ENCODE data around the gene CFAP53. TPM values are rescaled to one million over a fixed set of nuclear protein-coding genes. Genes with fewer than 3 reads are reported as not detected.

The CFAP53 gene
- total RNA-seq, 2 experiments from 2014 or later = 0.86 TPM; not detected in 1

DNA sequence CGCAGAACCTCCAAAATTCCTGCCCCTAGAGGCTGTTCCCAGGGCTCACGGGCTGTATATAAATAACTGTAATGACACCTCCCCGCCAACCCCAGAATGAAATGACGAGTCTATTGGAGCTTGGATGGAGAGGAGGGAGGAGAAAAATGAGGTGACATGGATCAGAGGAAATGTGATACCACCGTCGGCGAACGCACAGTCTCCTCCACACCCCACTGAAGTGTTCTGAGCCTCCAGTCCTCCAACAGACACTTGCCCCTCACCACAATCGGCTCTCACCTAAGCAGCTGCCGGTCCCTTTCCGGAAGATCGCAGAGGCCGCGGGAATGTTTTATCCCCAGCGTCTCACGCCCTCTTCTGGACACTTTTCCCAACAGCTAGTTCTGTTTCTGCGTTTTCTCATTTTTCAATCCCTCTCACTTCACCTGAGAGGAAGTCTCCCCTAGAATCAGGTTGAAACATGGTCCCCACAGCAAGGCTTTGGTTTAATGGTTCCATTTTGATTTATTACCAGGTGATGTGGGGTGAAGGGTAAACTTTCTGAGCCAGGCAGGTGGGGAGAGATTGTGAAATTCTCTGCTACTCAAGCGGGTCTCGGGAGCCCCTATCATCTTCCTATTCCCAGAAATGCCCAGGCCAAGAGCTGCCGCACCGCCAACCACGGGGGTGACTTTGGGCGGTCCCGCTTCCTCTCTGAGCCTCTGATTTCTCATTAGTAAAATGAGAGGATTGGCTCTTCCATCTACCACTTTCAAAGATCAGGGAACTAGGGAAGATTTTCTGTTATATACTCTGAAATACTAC lies 62.3 kb downstream of the CFAP53 start:
- BruUV-seq (replicated peaks) = no TSS peak

GRCh38 chr18:50201476-50202018 lies 64.7 kb downstream of the CFAP53 start:
- no peak overlapping the region for H2AFZ ChIP-seq (ENCODE audit: low read length)
- H3K4me1 ChIP-seq (ENCODE audit: insufficient read depth, low read length, poor library complexity, severe bottlenecking) = no peaks in the 10 kb centered on the region
- H3K9me2 ChIP-seq (ENCODE audit: insufficient read depth, low read length) = no peaks in the 10 kb centered on the region
- TF ChIP-seq, protein P1, sequence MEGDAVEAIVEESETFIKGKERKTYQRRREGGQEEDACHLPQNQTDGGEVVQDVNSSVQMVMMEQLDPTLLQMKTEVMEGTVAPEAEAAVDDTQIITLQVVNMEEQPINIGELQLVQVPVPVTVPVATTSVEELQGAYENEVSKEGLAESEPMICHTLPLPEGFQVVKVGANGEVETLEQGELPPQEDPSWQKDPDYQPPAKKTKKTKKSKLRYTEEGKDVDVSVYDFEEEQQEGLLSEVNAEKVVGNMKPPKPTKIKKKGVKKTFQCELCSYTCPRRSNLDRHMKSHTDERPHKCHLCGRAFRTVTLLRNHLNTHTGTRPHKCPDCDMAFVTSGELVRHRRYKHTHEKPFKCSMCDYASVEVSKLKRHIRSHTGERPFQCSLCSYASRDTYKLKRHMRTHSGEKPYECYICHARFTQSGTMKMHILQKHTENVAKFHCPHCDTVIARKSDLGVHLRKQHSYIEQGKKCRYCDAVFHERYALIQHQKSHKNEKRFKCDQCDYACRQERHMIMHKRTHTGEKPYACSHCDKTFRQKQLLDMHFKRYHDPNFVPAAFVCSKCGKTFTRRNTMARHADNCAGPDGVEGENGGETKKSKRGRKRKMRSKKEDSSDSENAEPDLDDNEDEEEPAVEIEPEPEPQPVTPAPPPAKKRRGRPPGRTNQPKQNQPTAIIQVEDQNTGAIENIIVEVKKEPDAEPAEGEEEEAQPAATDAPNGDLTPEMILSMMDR (conservative IDR thresholded peaks at IDR 0.05; ENCODE audit: low read length) = no peak
- no peak for TF ChIP-seq EZH2phosphoT487 (IDR thresholded peaks at IDR 0.05; ENCODE audit: borderline replicate concordance, low read depth, low read length)
- no peaks in the 10 kb centered on the region for H3K36me3 ChIP-seq (ENCODE audit: insufficient read depth, low read length)
- no peak for DNase-seq (ENCODE audit: low spot score)
- H3K4me3 ChIP-seq (ENCODE audit: low read depth, low read length, poor library complexity, severe bottlenecking) = no peak overlapping the region
- POLR2A ChIA-PET = no interaction called here
- intact Hi-C loops (cut with micrococcal nuclease; ENCODE audit: unreplicated experiment) = no loop called here
- no peaks in the 10 kb centered on the region for H3K79me2 ChIP-seq (ENCODE audit: insufficient read depth, low read depth, low read length)
- BruUV-seq (replicated peaks) = no TSS peak
- H3K27ac ChIP-seq (ENCODE audit: low read depth, low read length, poor library complexity, severe bottlenecking) = no peak overlapping the region
- H4K20me1 ChIP-seq (ENCODE audit: insufficient read depth, low read length) = no peaks in the 10 kb centered on the region
- CTCF ChIA-PET (ENCODE audit: unreplicated experiment) = no interaction called here
- H3K4me2 ChIP-seq (ENCODE audit: low read length) = no peak overlapping the region
- no peaks in the 10 kb centered on the region for H3K9me3 ChIP-seq (ENCODE audit: low read length)

More for the DNA sequence above, 62.3 kb downstream of the CFAP53 start:
- no peak overlapping the region for H3K4me3 ChIP-seq (ENCODE audit: low read depth, low read length, poor library complexity, severe bottlenecking)
- CTCF ChIA-PET (ENCODE audit: unreplicated experiment) = no interaction called here
- no peaks in the 10 kb centered on the region for H3K9me2 ChIP-seq (ENCODE audit: insufficient read depth, low read length)
- H2AFZ ChIP-seq (ENCODE audit: low read length) = no peak overlapping the region
- no peak overlapping the region for H3K27ac ChIP-seq (ENCODE audit: low read depth, low read length, poor library complexity, severe bottlenecking)
- intact Hi-C loops (cut with micrococcal nuclease; ENCODE audit: unreplicated experiment) = no loop called here
- H4K20me1 ChIP-seq (ENCODE audit: insufficient read depth, low read length) = no peaks in the 10 kb centered on the region
- no peaks in the 10 kb centered on the region for H3K36me3 ChIP-seq (ENCODE audit: insufficient read depth, low read length)
- POLR2A ChIA-PET = no interaction called here
- no peaks in the 10 kb centered on the region for H3K4me1 ChIP-seq (ENCODE audit: insufficient read depth, low read length, poor library complexity, severe bottlenecking)
- no peak for DNase-seq (ENCODE audit: low spot score)
- TF ChIP-seq, protein P1 (conservative IDR thresholded peaks at IDR 0.05; ENCODE audit: low read length) = 0 out of 2 replicates have a peak, but pooled peaks have one; percentile 14
- TF ChIP-seq EZH2phosphoT487 (IDR thresholded peaks at IDR 0.05; ENCODE audit: borderline replicate concordance, low read depth, low read length) = no peak
- no peaks in the 10 kb centered on the region for H3K9me3 ChIP-seq (ENCODE audit: low read length)
- H3K4me2 ChIP-seq (ENCODE audit: low read length) = no peak overlapping the region
- no peaks in the 10 kb centered on the region for H3K79me2 ChIP-seq (ENCODE audit: insufficient read depth, low read depth, low read length)

- Histone ChIP-seq H3K79me2 (ENCODE audit: insufficient read depth, low read depth, low read length) (no peaks in the 10 kb centered on the region), H3K9me3 (ENCODE audit: low read length) (no peaks in the 10 kb centered on the region), H2AFZ (ENCODE audit: low read length) (no peak overlapping the region), H4K20me1 (ENCODE audit: insufficient read depth, low read length) (no peaks in the 10 kb centered on the region), H3K36me3 (ENCODE audit: insufficient read depth, low read length) (no peaks in the 10 kb centered on the region), H3K27ac (ENCODE audit: low read depth, low read length, poor library complexity, severe bottlenecking) (no peak overlapping the region), H3K4me1 (ENCODE audit: insufficient read depth, low read length, poor library complexity, severe bottlenecking) (no peaks in the 10 kb centered on the region), H3K9me2 (ENCODE audit: insufficient read depth, low read length) (no peaks in the 10 kb centered on the region), H3K4me3 (ENCODE audit: low read depth, low read length, poor library complexity, severe bottlenecking) (no peak overlapping the region), H3K4me2 (ENCODE audit: low read length) (no peak overlapping the region)
- intact Hi-C loops (cut with micrococcal nuclease; ENCODE audit: unreplicated experiment) = no loop called here
- no TSS peak for BruUV-seq (replicated peaks)
- ChIA-PET POLR2A (interaction anchor here (0.6 kb wide), 1 partner anchor 234 kb away, joined by 4 read pairs; no protein-coding TSS in a partner anchor), CTCF (ENCODE audit: unreplicated experiment) (no interaction called here)
- no peak for DNase-seq (ENCODE audit: low spot score)
- no peak for TF ChIP-seq EZH2phosphoT487 (IDR thresholded peaks at IDR 0.05; ENCODE audit: borderline replicate concordance, low read depth, low read length)
- TF ChIP-seq, protein P1 (conservative IDR thresholded peaks at IDR 0.05; ENCODE audit: low read length) = no peak
Observed at GRCh38 chr18:50199921-50200320, 66.4 kb downstream of the CFAP53 start.
